H9 (cell line): ENCODE results near the gene BOD1L1. TPM values are rescaled to one million over a fixed set of nuclear protein-coding genes. Genes with fewer than 3 reads are reported as not detected.

Source experiments
- DNase-seq: peaks from one replicate; pipeline ENCODE4 v3.0.0-alpha.2; 2017
- H2AFZ ChIP-seq: one replicate; pipeline ENCODE4 v1.6.1; 2013; ENCODE audit warnings: mild to moderate bottlenecking, low read length, control low read depth, moderate library complexity
- H2AK5ac ChIP-seq: 2 replicates; pipeline ENCODE4 v1.6.1; 2013; ENCODE audit warnings: low read length, control low read depth, mixed read lengths; ENCODE audit not compliant: insufficient read length
- H2BK120ac ChIP-seq: one replicate; pipeline ENCODE4 v1.6.1; 2013; ENCODE audit warnings: low read depth, mild to moderate bottlenecking, low read length, control low read depth, inconsistent platforms; ENCODE audit not compliant: poor library complexity, severe bottlenecking
- H2BK12ac ChIP-seq: 2 replicates; pipeline ENCODE4 v1.6.1; 2013; ENCODE audit warnings: low read length, control low read depth, mixed read lengths, low read depth; ENCODE audit not compliant: insufficient read length
- H2BK15ac ChIP-seq: 2 replicates; pipeline ENCODE4 v1.6.1; 2013; ENCODE audit warnings: low read depth, low read length, control low read depth
- H2BK20ac ChIP-seq: one replicate; pipeline ENCODE4 v1.6.1; 2013; ENCODE audit warnings: low read depth, mild to moderate bottlenecking, low read length, control low read depth, inconsistent platforms; ENCODE audit not compliant: poor library complexity, severe bottlenecking
- H2BK5ac ChIP-seq: 2 replicates; pipeline ENCODE4 v1.6.1; 2013; ENCODE audit warnings: low read length, control low read depth, mixed read lengths; ENCODE audit not compliant: insufficient read length
- H3K14ac ChIP-seq: 2 replicates; pipeline ENCODE4 v1.6.1; 2013; ENCODE audit warnings: low read length, control low read depth; ENCODE audit not compliant: insufficient read depth
- H3K18ac ChIP-seq: 2 replicates; pipeline ENCODE4 v1.6.1; 2013; ENCODE audit warnings: low read depth, mild to moderate bottlenecking, mixed read lengths, low read length, control low read depth; ENCODE audit not compliant: insufficient read length
- H3K23ac ChIP-seq: 2 replicates; pipeline ENCODE4 v1.6.1; 2013; ENCODE audit warnings: low read length, control low read depth, mixed read lengths, low read depth; ENCODE audit not compliant: insufficient read length
- H3K23me2 ChIP-seq: 2 replicates; pipeline ENCODE4 v1.6.1; 2013; ENCODE audit warnings: low read depth, mild to moderate bottlenecking, mixed read lengths, low read length, control low read depth; ENCODE audit not compliant: insufficient read length, poor library complexity, severe bottlenecking
- H3K27ac ChIP-seq: 2 replicates; pipeline ENCODE4 v1.5.1; 2013; ENCODE audit warnings: low read length, control low read depth, mixed read lengths, low read depth; ENCODE audit not compliant: insufficient read length
- H3K27me3 ChIP-seq: 2 replicates; pipeline ENCODE4 v1.6.1; 2013; ENCODE audit warnings: low read length, control low read depth, inconsistent platforms; ENCODE audit not compliant: insufficient read depth
- H3K4ac ChIP-seq: 2 replicates; pipeline ENCODE4 v1.6.1; 2013; ENCODE audit warnings: low read depth, mild to moderate bottlenecking, control low read depth, inconsistent platforms, low read length, moderate library complexity
- H3K4me1 ChIP-seq: 2 replicates; pipeline ENCODE4 v1.6.1; 2013; ENCODE audit warnings: low read length, control low read depth, inconsistent platforms; ENCODE audit not compliant: insufficient read depth
- H3K4me2 ChIP-seq: 2 replicates; pipeline ENCODE4 v1.6.1; 2013; ENCODE audit warnings: low read length, control low read depth, mixed read lengths; ENCODE audit not compliant: insufficient read length, insufficient read depth
- H3K56ac ChIP-seq: 2 replicates; pipeline ENCODE4 v1.6.1; 2013; ENCODE audit warnings: low read depth, mild to moderate bottlenecking, mixed read lengths, low read length, control low read depth; ENCODE audit not compliant: insufficient read length
- H3K79me1 ChIP-seq: 2 replicates; pipeline ENCODE4 v1.6.1; 2013; ENCODE audit warnings: low read depth, mild to moderate bottlenecking, moderate library complexity, low read length, control low read depth, inconsistent platforms; ENCODE audit not compliant: insufficient read depth, poor library complexity, severe bottlenecking
- H3K79me2 ChIP-seq: 2 replicates; pipeline ENCODE4 v1.6.1; 2013; ENCODE audit warnings: low read length, control low read depth, inconsistent platforms; ENCODE audit not compliant: insufficient read depth
- H3K9ac ChIP-seq: 2 replicates; pipeline ENCODE4 v1.6.1; 2013; ENCODE audit warnings: low read length, control low read depth, mixed read lengths; ENCODE audit not compliant: insufficient read length; ENCODE audit errors: extremely low read depth
- H3K9me3 ChIP-seq: one replicate; pipeline ENCODE4 v1.6.1; 2013; ENCODE audit warnings: low read depth, low read length, inconsistent platforms; ENCODE audit not compliant: control insufficient read depth
- H3T11ph ChIP-seq: one replicate; pipeline ENCODE4 v1.6.1; 2013; ENCODE audit warnings: mild to moderate bottlenecking, low read length, control low read depth, inconsistent platforms
- H4K20me1 ChIP-seq: one replicate; pipeline ENCODE4 v1.6.1; 2013; ENCODE audit not compliant: control insufficient read depth, insufficient read length, insufficient read depth
- H4K5ac ChIP-seq: 2 replicates; pipeline ENCODE4 v1.6.1; 2013; ENCODE audit warnings: low read depth, mild to moderate bottlenecking, mixed read lengths, low read length, control low read depth; ENCODE audit not compliant: insufficient read length
- H4K8ac ChIP-seq: replicated peaks from 2 replicates; pipeline ENCODE4 v1.6.1; 2013; ENCODE audit warnings: low read length, control low read depth, mixed read lengths, low read depth; ENCODE audit not compliant: insufficient read length
- H4K91ac ChIP-seq: 2 replicates; pipeline ENCODE4 v1.6.1; 2013; ENCODE audit warnings: low read depth, mild to moderate bottlenecking, moderate library complexity, mixed read lengths, low read length, control low read depth; ENCODE audit not compliant: insufficient read length
- H3K27ac Mint-ChIP-seq, 3 experiments: 2 replicates in 2 of 3; 3 replicates in 1 of 3; pipeline ENCODE4 v1.8.0; 2020 to 2021; ENCODE audit warnings: mixed read lengths in 3 of 3, mild to moderate bottlenecking in 1 of 3, moderate library complexity in 1 of 3
- H3K27me3 Mint-ChIP-seq: 2 replicates; pipeline ENCODE4 v1.8.0; 2021; ENCODE audit warnings: low read depth, mild to moderate bottlenecking, moderate library complexity, mixed read lengths
- H3K36me3 Mint-ChIP-seq, 3 experiments: 2 replicates in 2 of 3; 3 replicates in 1 of 3; pipeline ENCODE4 v1.8.0; 2020 to 2021; ENCODE audit warnings: low read depth in 3 of 3, mixed read lengths in 3 of 3; ENCODE audit not compliant: insufficient read depth in 1 of 3
- H3K4me1 Mint-ChIP-seq, 2 experiments: 2 replicates each; pipeline ENCODE4 v1.8.0; 2020; ENCODE audit warnings: mixed read lengths in 2 of 2
- H3K4me3 Mint-ChIP-seq, 2 experiments: 2 replicates in 1 of 2; 3 replicates in 1 of 2; pipeline ENCODE4 v1.8.0; 2020 to 2021; ENCODE audit warnings: mild to moderate bottlenecking in 2 of 2, mixed read lengths in 2 of 2, moderate library complexity in 1 of 2
- H3K9me3 Mint-ChIP-seq, 2 experiments: 2 replicates in 1 of 2; 3 replicates in 1 of 2; pipeline ENCODE4 v1.8.0; 2020; ENCODE audit warnings: mild to moderate bottlenecking in 2 of 2, mixed read lengths in 2 of 2, moderate library complexity in 1 of 2
- WGBS: extraction: QIAGEN DNeasy Blood & Tissue Kit; methylation state at CpG from one replicate; pipeline ENCODE4 v1.1.7; 2013; ENCODE audit warnings: missing lambda C conversion rate, low lambda C conversion rate, mixed read lengths; ENCODE audit not compliant: insufficient read length; ENCODE audit errors: extremely low coverage; 5-methylcytosine and 5-hydroxymethylcytosine counted together
- total RNA-seq: library from RNA; stranded (reverse); gene quantifications from 2 replicates; pipeline ENCODE4 v1.2.1, GENCODE V29; 2021
- TF ChIP-seq, protein P1 (sequence below): fragments of 200-600 bp; sonication (generic); conservative IDR thresholded peaks from 3 replicates; pipeline ENCODE4 v1.8.0; 2021; ENCODE audit warnings: antibody characterized with exemption, mild to moderate bottlenecking

The BOD1L1 gene
- total RNA-seq, 1 experiment from 2014 or later: 37.8 TPM

DNA sequence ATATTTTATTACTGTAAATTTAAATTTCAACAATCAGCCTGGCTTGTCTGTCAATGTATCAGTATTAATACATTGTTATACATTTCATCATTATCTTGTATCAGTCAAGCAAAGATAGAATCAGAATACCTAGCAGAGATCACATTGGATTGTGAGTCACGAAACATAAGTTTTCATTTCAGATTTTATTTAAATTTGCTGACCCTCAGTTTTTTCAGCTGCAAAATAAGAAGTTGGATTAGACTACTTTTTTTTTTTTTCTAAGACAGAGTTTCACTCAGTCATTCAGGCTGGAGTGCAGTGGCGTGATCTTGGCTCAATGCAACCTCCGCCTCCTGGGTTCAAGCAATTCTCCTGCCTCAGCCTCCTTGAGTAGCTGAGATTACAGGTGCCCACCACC, 49.9 kb downstream of the BOD1L1 start:
- Histone ChIP-seq H3K27ac (no peak overlapping the region), H4K5ac (no peak overlapping the region), H3K14ac (no peak overlapping the region), H3K56ac (no peak overlapping the region), H2BK12ac (no peak overlapping the region), H3K23me2 (no peaks in the 10 kb centered on the region), H2AFZ (no peak overlapping the region), H4K20me1 (no peaks in the 10 kb centered on the region), H3K79me2 (no peaks in the 10 kb centered on the region), H3K23ac (no peak overlapping the region), H2BK5ac (no peak overlapping the region), H3K4me1 (no peaks in the 10 kb centered on the region), H2BK20ac (no peak overlapping the region), H3K4ac (no peak overlapping the region), H3K79me1 (no peaks in the 10 kb centered on the region), H3K18ac (no peak overlapping the region), H3K4me2 (no peak overlapping the region), H2AK5ac (no peak overlapping the region), H3T11ph (no peak overlapping the region), H2BK15ac (no peak overlapping the region), H3K9me3 (no peaks in the 10 kb centered on the region), H3K27me3 (no peaks in the 10 kb centered on the region), H2BK120ac (no peak overlapping the region), H3K9ac (no peak overlapping the region), H4K8ac (no peak overlapping the region), H4K91ac (no peak overlapping the region)
- Mint-ChIP-seq H3K9me3 (no peaks in the 10 kb centered on the region), H3K4me1 (no peaks in the 10 kb centered on the region), H3K27ac (no peak overlapping the region), H3K4me3 (no peak overlapping the region), H3K27me3 (no peaks in the 10 kb centered on the region), H3K36me3 (peaks cover 22 to 71% (median 61%) of the 10 kb centered on the region in 3 experiments)
- no peak for DNase-seq
- WGBS: no CpG with 5 or more reads among the region's 3 CpGs
- TF ChIP-seq, protein P1, sequence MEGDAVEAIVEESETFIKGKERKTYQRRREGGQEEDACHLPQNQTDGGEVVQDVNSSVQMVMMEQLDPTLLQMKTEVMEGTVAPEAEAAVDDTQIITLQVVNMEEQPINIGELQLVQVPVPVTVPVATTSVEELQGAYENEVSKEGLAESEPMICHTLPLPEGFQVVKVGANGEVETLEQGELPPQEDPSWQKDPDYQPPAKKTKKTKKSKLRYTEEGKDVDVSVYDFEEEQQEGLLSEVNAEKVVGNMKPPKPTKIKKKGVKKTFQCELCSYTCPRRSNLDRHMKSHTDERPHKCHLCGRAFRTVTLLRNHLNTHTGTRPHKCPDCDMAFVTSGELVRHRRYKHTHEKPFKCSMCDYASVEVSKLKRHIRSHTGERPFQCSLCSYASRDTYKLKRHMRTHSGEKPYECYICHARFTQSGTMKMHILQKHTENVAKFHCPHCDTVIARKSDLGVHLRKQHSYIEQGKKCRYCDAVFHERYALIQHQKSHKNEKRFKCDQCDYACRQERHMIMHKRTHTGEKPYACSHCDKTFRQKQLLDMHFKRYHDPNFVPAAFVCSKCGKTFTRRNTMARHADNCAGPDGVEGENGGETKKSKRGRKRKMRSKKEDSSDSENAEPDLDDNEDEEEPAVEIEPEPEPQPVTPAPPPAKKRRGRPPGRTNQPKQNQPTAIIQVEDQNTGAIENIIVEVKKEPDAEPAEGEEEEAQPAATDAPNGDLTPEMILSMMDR: no peak
